T-helper 2 cell treated with Interferon-gamma antibody and Interleukin-4, amounts not matched to agents 5 μg/mL and 100 μg/mL, for 36 hours (primary cell): ENCODE data around the gene NDUFA13.

ENCODE experiments used
- DNase-seq: peaks from one replicate; pipeline ENCODE4 v3.0.0; 2021; ENCODE audit warnings: low spot score
- H3K27ac Mint-ChIP-seq: one replicate; pipeline ENCODE4 v1.8.0; 2021; ENCODE audit warnings: mild to moderate bottlenecking, mixed read lengths
- H3K27me3 Mint-ChIP-seq: one replicate; pipeline ENCODE4 v1.8.0; 2021; ENCODE audit warnings: low read depth, mixed read lengths
- H3K36me3 Mint-ChIP-seq: one replicate; pipeline ENCODE4 v1.8.0; 2021; ENCODE audit warnings: low read depth, mixed read lengths
- H3K4me1 Mint-ChIP-seq: one replicate; pipeline ENCODE4 v1.8.0; 2021; ENCODE audit warnings: low read depth, mixed read lengths
- H3K4me3 Mint-ChIP-seq: one replicate; pipeline ENCODE4 v1.8.0; 2022; ENCODE audit warnings: mild to moderate bottlenecking, moderate library complexity, mixed read lengths
- H3K9me3 Mint-ChIP-seq: one replicate; pipeline ENCODE4 v1.8.0; 2021; ENCODE audit warnings: mixed read lengths

Gene NDUFA13

DNA sequence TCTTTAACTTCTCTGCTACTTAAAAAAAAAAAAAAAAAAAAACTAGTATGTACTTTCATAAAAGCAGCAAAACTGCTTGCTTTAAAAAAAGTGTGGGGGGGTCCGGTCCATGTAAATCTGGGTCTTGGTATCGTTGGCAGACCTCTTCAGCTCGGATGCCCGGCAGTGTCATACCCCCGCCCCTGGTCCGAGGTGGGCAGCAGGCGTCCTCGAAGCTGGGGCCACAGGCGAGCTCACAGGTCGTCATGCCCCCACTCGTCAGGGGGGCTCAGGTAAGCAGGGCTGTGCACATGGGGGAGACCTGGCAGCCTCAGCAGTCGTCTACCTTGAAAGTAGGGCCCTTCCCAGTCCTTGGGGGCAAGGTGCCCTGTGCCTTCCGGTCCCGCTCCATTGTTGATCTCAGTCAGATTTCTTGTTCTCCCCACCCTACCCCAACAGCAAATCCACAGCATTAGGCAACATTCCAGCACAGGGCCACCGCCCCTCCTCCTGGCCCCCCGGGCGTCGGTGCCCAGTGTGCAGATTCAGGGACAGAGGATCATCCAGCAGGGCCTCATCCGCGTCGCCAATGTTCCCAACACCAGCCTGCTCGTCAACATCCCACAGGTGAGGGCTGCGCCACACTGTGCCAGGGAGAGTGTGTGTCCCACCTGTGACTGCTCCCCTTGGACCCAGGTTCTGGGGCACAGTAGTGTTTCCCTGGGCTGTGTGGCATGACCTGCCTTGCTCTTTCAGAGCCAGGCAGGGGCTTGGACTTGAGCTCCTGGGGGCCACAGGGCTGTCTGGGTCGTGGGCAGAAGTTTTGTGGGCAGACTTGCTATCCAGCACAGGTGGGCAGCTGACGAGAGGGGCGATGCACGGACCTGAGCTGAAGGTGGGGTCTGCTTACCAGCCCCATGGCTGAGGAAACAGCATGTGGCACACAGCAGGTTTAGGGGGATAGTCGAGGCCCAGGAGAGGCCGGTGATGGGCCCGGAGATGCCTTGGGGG is 20.1 kb upstream of the NDUFA13 start:
- H3K27me3 Mint-ChIP-seq, result no peaks in the 10 kb centered on the region
- H3K9me3 Mint-ChIP-seq, result no peaks in the 10 kb centered on the region
- H3K4me3 Mint-ChIP-seq, result no peak overlapping the region
- no peak overlapping the region for H3K27ac Mint-ChIP-seq
- no peaks in the 10 kb centered on the region for H3K4me1 Mint-ChIP-seq
- H3K36me3 Mint-ChIP-seq, result peaks cover 31% of the 10 kb centered on the region
- no peak for DNase-seq

- no peaks in the 10 kb centered on the region for H3K27me3 Mint-ChIP-seq
- H3K36me3 Mint-ChIP-seq, result peaks cover 47% of the 10 kb centered on the region
- H3K4me3 Mint-ChIP-seq, result no peak overlapping the region
- no peak overlapping the region for H3K27ac Mint-ChIP-seq
- no peak for DNase-seq
- no peaks in the 10 kb centered on the region for H3K4me1 Mint-ChIP-seq
- H3K9me3 Mint-ChIP-seq, result no peaks in the 10 kb centered on the region
Observed at GRCh38 chr19:19498255-19498991, 17.6 kb upstream of the NDUFA13 start.

- DNase-seq, result no peak
- Mint-ChIP-seq H3K4me3 (no peak overlapping the region), H3K36me3 (peaks cover 45% of the 10 kb centered on the region), H3K27ac (no peak overlapping the region), H3K4me1 (no peaks in the 10 kb centered on the region), H3K27me3 (no peaks in the 10 kb centered on the region), H3K9me3 (no peaks in the 10 kb centered on the region)
Observed at GRCh38 chr19:19499272-19499995, 16.6 kb upstream of the NDUFA13 start.

GRCh38 chr19:19500975-19501644 is 14.9 kb upstream of the NDUFA13 start:
- no peaks in the 10 kb centered on the region for H3K4me1 Mint-ChIP-seq
- no peaks in the 10 kb centered on the region for H3K27me3 Mint-ChIP-seq

DNA sequence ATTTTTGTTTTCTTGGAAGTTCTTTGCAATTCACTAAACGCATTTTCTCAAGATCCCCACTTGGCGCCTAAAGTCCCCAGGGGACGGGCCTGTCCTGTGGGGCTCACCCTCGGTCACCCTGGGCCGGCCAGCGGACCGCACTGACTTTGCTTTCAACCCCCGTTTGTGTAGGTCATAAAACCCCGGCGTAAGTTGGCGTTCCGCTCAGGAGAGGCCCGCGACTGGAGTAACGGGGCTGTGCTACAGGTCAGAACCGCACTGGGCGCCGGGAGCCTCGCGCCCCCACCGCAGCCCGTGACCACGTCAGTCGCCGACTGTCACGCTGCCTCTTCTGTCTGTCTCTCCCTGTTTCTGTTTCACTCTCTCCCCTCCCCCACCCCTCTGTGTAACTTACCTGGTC is 14.2 kb upstream of the NDUFA13 start:
- H3K27ac Mint-ChIP-seq, result no peak overlapping the region
- H3K9me3 Mint-ChIP-seq, result no peaks in the 10 kb centered on the region
- H3K4me3 Mint-ChIP-seq, result no peak overlapping the region
- peaks cover 36% of the 10 kb centered on the region for H3K36me3 Mint-ChIP-seq
- H3K4me1 Mint-ChIP-seq, result no peaks in the 10 kb centered on the region
- no peak for DNase-seq
- no peaks in the 10 kb centered on the region for H3K27me3 Mint-ChIP-seq

More at GRCh38 chr19:19500975-19501644, 14.9 kb upstream of the NDUFA13 start:
- DNase-seq, result no peak
- Mint-ChIP-seq H3K4me3 (no peak overlapping the region), H3K27ac (no peak overlapping the region), H3K36me3 (peaks cover 37% of the 10 kb centered on the region), H3K9me3 (no peaks in the 10 kb centered on the region)

DNA sequence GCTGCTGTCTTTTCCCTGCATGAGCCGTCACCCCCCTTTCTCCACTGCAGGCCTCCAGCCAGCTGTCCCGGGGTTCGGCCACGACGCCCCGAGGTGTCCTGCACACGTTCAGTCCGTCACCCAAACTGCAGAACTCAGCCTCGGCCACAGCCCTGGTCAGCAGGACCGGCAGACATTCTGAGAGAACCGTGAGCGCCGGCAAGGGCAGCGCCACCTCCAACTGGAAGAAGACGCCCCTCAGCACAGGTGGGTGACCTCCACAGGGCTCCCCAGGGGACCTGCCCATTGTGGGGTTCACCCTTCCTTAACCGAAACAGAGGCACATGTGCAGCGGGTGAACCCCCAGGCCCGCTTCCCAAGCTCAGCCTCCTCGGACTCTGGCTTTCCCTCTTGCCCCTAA is 13.7 kb upstream of the NDUFA13 start:
- Mint-ChIP-seq H3K4me1 (no peaks in the 10 kb centered on the region), H3K9me3 (no peaks in the 10 kb centered on the region), H3K4me3 (no peak overlapping the region), H3K36me3 (peaks cover 35% of the 10 kb centered on the region), H3K27me3 (no peaks in the 10 kb centered on the region), H3K27ac (no peak overlapping the region)
- DNase-seq, result no peak

DNA sequence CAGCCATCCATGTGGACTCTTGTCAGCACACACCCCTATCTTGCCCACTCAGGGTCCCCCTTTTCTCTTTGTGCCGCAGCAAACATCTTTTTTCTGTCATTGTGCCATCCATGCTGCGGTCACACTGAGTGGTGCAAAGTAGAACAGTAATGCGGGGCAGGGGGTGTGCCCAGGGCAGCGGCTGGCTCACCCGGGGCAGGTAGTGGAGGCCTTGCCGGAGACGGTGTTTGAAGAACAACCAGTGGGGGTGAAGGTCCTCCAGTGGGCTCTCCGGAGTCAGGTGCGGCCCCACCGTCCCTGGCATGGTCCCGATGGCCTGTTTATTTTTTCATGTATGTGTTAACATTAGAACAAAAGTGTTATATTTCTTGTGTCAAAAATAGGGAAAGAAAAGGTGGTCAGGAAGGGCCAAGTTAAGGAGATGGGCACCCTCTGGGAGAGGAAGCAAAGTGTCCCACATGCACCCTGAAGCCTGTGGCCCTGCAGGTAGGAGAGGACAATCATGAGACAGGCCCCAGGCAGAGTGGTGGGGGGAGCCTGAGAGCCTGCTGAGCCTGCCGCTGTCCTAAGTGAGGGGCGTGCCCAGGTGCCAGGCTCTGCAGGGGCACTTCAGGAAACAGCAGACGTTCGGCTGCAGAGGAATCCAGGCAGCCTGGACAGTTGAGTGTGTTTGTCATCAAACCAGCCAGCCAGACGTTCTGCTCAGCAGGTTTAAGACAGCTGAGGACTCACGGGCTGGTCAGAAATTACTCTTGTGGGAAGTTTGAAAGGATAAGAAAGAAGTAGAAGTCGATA is 13.0 kb upstream of the NDUFA13 start:
- no peaks in the 10 kb centered on the region for H3K27me3 Mint-ChIP-seq
- DNase-seq, result no peak
- no peaks in the 10 kb centered on the region for H3K9me3 Mint-ChIP-seq
- H3K36me3 Mint-ChIP-seq, result peaks cover 41% of the 10 kb centered on the region
- no peak overlapping the region for H3K4me3 Mint-ChIP-seq
- no peaks in the 10 kb centered on the region for H3K4me1 Mint-ChIP-seq
- H3K27ac Mint-ChIP-seq, result no peak overlapping the region

DNA sequence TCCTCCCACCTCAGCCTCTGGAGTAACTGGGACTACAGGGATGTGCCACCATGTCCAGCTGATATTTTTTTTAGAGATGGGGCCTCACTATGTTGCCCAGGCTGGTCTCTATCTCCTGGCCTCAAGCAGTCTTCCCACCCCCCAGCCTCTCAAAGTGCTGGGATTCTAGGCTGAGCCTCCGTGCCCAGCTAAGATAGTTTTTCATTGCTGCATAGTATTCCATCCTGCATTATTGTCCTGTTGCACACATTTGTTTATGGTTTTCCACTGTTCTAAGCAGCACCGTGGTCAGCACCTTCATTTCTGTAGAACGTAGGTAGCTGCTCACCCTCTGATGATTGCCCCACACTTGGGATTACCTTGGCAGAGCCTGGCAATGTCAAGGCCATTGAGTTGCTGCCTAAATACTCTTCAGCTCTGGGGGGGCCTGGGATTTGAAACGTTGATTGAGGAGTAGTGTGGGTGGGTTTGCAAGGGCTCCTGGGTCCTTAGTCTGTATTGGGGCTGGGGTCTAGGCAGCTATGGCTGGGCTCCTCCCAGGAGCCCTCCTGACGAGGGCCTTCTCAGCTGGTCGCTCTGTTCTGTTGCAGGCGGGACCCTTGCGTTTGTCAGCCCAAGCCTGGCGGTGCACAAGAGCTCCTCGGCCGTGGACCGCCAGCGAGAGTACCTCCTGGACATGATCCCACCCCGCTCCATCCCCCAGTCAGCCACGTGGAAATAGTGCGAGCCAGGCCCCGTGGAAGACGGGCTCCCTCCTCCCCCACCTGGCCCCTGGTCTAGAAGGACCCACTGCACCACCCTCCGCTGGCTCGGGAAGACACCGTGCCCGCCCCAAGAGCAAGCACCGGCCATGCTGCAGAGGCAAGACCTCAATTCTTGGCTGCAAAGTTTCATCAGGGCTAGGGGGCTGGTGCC is 11.0 kb upstream of the NDUFA13 start:
- H3K9me3 Mint-ChIP-seq, result no peaks in the 10 kb centered on the region
- peaks cover 36% of the 10 kb centered on the region for H3K36me3 Mint-ChIP-seq
- H3K27ac Mint-ChIP-seq, result no peak overlapping the region
- no peaks in the 10 kb centered on the region for H3K4me1 Mint-ChIP-seq
- no peaks in the 10 kb centered on the region for H3K27me3 Mint-ChIP-seq
- DNase-seq, result no peak
- no peak overlapping the region for H3K4me3 Mint-ChIP-seq

- no peak for DNase-seq
- H3K36me3 Mint-ChIP-seq, result peaks cover 35% of the 10 kb centered on the region
- H3K4me3 Mint-ChIP-seq, result no peak overlapping the region
- H3K27me3 Mint-ChIP-seq, result no peaks in the 10 kb centered on the region
- H3K27ac Mint-ChIP-seq, result no peak overlapping the region
- H3K9me3 Mint-ChIP-seq, result no peaks in the 10 kb centered on the region
- no peaks in the 10 kb centered on the region for H3K4me1 Mint-ChIP-seq
Observed at GRCh38 chr19:19505669-19506326, 10.2 kb upstream of the NDUFA13 start.

DNA sequence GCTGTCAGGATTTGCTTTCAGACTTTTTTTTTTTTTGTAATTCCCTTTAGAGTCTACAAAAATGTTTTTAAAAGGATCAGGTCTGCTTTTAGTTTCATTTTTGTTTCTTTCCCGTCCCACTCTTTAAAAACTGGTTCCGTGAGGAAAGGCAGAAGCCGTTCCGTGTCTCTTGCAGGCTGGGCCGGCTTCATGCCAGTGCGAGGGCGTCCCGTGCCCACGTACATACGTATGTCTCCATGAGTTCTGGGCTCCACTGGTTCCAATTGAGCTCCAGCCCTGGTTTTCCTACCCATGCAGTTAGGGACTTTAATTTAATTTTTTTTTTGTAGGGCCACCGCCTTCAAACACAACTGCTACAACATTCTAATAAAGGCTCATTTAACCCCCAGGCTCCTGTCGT is 9.4 kb upstream of the NDUFA13 start:
- Mint-ChIP-seq H3K4me3 (no peak overlapping the region), H3K9me3 (no peaks in the 10 kb centered on the region), H3K36me3 (peaks cover 31% of the 10 kb centered on the region), H3K27ac (no peak overlapping the region), H3K4me1 (no peaks in the 10 kb centered on the region), H3K27me3 (no peaks in the 10 kb centered on the region)
- no peak for DNase-seq

GRCh38 chr19:19507354-19507753 is 8.7 kb upstream of the NDUFA13 start:
- Mint-ChIP-seq H3K27ac (no peak overlapping the region), H3K27me3 (no peaks in the 10 kb centered on the region), H3K36me3 (peaks cover 25% of the 10 kb centered on the region), H3K4me1 (no peaks in the 10 kb centered on the region), H3K9me3 (no peaks in the 10 kb centered on the region), H3K4me3 (no peak overlapping the region)
- DNase-seq, result no peak

DNA sequence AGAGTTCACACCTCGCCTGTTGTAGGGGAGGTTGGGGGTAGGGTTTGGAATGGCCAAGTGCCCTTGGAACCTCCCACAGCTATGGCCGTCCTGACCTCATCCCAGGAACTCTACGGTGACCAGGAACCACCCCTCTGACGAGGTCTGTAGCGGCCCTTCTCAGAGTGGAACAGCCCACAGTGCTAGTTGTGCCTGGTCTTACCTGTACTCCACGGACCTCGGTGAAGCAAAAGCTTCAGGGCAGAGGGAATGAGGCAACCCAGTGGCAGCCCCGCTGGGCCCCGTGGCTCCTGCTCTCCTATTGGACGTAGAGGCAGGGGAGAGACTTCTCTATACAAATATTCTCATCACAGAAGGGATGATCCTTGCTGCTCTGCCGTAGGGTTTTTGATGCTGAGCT is 7.8 kb upstream of the NDUFA13 start:
- H3K36me3 Mint-ChIP-seq, result peaks cover 18% of the 10 kb centered on the region

More for the DNA sequence above, 7.8 kb upstream of the NDUFA13 start:
- Mint-ChIP-seq H3K4me1 (no peaks in the 10 kb centered on the region), H3K27me3 (no peaks in the 10 kb centered on the region), H3K4me3 (no peak overlapping the region), H3K9me3 (no peaks in the 10 kb centered on the region), H3K27ac (no peak overlapping the region)
- DNase-seq, result no peak
